GM19043 (cell line): ENCODE data around the gene TDRD9.
"Not testable (repeated sequence)": the region's sequence is repeated elsewhere in the genome, so short reads cannot be mapped to it uniquely, and the experiment has no call there.

ENCODE experiments used
- ATAC-seq: cut with Tn5 transposase; IDR thresholded peaks from one replicate; pipeline ENCODE4 v1.9.1; 2021; ENCODE audit warnings: low read depth; ENCODE audit not compliant: unreplicated experiment

TDRD9 gene

DNA sequence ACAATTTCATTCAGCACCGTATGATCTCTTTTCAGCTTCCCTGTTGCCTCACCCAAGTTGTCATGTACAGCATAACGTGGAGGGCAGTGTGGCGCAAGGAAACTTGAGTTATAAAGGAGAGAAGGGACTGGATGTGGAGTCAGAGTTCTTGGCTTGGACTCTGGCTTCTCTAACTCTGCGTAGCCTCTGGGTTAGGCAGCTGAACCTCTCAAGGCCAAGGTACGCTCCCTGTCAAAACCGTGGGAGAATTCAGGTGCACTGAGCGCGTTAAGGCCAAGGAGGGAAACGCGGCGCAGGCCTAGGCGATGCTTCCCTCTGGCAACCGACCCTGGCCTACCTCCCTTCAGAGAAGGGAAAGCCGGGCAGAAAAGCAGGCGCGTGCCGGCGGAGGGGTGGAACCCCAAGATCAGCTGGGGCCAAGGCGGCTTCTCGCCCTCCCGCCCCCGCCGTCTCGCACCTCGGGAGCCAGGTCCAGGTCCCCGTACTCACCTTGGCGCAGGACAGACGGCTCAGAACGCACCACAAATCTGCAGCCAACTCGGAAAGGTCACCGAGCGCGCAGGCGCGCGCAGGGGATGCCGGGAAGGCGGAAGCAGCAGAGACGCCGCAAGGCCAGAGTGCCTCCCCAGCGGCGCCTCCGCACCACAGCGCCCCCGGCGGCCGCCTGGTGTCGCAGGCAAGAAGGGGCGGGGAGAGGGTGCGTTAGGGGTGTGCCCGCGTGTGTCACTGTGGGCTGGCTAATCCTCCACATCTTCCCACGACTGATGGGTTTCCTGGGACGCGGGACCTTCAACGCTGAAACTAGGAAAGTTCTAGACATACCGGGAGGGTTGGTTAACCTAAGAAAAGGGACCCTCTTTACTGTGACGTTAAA is 7.0 kb upstream of the TDRD9 start:
- peak; percentile 98 for ATAC-seq

DNA sequence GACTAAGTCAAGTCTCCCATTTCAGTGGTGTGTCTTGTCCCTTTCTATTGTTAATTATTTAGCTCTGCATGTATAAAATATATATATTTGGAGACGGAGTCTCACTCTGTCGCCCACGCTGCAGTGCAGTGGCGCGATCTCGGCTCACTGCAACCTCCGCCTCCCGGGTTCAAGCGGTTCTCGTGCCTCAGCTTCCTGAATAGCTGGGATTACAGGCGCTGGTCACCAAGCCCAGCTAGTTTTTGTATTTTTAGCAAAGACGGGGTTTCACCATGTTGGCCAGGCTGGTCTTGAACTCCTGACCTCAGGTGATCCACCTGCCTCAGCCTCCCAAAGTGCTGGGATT is 6.4 kb upstream of the TDRD9 start:
- not testable (repeated sequence) for ATAC-seq

DNA sequence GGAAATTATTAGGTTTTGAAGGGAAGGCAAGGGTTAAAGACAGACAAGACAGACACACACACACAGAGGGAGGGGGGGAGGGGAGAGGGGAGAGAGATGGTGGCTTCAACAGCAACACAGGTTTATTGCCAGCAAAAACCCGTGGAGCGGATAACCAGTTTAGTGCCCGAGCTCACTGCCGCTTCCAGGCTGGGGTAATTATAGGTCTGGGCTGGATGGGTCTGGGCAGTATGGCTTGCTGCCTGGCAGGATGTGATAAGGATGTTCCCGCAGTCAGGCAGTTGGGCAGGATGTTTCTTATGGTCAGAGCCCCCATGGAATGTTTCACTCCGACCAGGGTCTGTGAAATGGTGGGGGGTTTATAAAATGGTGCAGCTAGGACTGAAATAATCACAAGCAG is 4.4 kb upstream of the TDRD9 start:
- no peak for ATAC-seq

DNA sequence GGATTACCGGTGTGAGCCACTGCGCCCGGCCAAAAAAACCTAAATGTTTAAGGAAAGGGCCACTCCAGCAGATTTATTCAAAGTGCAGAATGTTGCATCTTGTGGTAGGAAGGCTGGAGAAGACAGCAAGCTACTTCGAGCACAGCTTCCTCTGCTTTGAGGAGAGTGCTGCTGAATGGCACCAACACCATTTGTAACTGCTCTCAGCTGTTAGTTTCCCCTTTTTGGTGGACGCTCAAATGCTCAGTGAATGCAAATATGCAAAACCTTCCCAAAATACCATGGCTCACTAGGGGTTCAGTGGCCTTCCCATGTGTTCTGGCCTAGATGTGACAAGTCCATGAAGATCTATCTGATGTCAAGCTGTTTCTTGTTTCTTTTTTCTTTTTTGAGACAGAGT is 2.9 kb upstream of the TDRD9 start:
- ATAC-seq, result no peak

DNA sequence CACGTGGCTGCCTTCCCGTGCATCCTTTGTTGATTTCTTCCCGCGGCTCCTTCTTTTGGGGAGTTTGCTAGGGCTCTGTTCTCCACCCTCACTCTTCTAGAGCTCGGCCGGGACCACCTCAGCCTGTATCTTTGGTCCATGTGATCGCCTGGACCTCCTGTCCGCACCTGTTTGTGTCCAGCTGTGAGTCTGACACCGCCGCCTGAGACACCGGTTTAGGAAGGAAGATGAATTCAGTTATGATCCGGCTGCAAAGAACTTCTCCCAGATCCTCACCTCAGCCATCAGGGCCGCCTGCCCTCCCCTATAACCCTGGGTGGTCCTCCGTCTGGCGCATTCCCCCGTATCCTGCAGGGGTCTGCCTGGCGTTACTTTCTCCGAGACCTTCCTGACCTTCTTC is 690 bp upstream of the TDRD9 start:
- no peak for ATAC-seq

DNA sequence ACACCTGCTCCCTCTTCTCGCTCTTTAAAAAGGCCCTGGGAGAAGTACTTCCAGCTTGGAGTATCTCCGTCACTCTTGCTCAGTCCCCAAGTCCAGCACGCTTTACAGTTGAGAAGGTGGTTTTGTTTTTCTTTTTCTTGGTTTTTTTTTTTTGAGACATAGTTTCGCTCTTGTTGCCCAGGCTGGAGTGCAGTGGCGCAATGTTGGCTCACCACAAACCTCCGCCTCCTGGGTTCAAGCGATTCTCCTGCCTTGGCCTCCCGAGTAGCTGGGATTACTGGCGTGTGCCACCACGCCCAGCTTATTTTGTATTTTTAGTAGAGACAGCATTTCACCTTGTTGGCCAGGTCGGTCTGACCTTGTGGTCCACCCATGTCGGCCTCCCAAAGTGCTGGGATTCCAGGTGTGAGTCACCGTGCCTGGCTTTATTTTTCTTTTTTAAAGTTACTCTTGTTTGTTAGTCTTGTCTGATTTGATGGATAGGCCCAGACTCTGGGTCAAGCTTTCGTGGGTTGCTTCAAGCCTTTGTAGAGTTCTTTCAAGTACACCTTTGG is 1.9 kb downstream of the TDRD9 start:
- no peak for ATAC-seq

DNA sequence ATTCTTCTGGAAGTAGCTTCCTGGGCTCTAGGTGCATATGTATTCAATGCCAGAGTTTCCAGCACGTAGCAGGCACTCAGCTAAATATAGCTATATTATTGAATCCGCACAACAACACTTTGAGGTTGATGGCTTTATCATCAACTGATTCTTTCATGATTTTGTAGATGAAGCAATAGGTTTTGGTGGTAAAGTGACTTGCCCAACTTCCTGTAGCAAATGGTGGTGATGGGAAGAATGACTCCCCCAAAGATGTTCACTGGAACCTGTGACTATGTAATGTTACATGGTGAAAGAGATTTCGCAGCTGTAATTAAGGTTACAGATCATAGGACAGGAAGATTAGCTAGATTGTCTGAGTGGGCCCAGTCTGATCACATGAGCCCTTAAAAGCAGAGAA is 3.2 kb downstream of the TDRD9 start:
- no peak for ATAC-seq

DNA sequence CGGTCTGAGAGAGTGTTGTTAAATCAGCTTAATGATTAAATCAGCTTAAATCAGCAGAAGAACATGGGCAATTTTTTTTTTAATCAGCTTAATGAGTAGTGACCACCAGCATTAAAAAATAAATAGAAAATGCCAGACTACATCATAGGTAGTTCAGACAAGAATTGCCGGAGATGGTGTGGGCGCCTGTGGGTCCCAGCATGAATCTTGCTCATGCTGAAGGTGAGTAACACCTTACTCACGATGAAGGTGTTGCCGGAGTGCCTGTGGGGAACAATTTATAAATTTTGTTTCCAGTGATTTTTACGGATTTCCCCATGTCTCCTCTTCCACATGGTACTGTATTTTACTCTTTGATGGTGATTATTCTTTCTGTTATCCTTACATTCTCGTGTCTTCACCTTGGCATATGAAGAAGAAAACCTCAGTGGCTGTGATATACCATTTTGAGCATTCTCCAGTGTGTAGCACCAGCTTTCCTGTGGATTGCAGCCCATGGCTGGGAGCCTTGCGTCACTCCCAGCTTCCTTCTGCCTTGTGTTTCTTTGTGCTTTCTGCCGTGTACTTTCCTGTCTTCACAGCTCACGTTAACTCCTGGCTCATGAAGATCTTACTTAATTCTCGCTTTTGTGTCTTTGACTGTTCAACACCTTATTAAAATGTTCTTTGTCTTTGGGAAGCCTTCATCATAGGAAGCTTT is 4.7 kb downstream of the TDRD9 start:
- ATAC-seq, result no peak

DNA sequence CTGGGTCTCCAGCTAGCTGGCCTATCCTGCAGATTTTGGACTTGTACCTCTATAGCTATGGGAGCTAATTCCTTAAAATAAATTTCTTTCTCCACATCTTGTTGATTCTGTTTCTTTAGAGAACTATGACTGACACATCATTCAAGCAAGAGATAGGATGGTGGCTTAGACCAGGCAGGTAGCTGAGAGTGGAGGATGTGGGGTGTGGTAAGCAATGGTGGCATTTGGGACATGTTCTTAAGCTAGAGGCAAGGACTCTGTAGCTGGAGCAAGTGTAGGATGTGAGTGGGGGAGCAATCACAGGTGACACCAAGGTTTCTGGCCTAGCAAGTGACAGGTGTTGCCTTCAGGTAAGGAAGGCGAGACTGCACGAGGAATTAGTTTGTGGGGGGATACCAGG is 6.8 kb downstream of the TDRD9 start:
- ATAC-seq, result no peak

DNA sequence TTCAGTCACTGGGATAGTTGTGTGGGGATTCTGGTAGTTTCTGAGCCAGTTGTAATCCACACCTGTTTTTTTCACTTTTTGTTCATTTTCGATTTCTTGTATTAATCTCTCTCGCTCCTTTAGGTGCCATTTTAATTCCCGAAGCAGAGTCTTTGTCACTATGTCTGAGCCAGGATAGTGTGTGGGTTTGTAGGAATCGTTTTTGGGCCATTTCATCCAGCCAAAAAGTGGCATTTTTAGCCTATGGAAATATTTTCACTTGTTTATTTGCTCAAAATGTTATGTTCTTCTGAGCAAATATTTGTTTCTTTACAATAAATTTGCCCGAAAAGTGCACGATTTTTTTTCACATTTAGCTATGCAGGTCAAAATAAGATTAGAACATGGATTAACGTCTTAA is 13.2 kb downstream of the TDRD9 start:
- no peak for ATAC-seq

DNA sequence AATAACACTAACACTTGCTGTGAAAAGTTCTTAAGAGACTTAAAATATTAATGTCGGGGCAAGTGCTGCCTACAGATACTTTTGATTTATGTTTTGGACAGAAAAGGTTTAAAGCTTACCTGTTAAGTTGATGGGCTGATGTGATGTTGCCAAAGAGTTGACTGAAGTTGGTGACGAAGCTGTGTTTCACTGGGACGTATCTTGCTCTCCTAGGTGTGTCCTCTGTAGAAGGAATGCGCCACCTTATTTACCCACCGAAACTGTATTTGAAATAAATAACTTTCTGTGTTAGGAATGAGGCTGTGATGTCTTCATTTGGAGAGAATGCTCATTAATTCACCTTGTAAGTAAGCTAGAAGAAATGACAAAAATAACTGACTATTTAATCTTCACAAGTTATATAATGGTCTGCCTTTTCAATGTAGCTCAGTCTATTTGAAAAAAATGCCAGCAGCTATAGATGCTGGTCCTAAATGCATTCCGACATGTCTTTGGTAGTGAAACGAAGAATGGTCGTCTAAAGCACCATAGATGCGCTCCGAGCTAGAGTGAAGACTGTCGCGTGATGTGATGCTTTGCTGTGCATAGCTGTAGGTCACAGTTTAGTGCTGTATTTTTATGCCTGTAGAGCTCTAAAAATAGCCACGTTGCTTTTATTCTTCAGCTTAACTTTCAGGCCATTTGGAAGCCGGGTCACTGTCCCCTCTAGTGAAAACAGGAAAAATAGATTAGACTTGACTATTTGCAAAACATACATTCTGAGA is 13.9 kb downstream of the TDRD9 start, which contains the start of gene RD3L:
RD3L (minus strand) TSS at position 557 of the 764 bp plus-strand sequence. CDS start 834 bp downstream, outside the sequence.
- ATAC-seq, result no peak

DNA sequence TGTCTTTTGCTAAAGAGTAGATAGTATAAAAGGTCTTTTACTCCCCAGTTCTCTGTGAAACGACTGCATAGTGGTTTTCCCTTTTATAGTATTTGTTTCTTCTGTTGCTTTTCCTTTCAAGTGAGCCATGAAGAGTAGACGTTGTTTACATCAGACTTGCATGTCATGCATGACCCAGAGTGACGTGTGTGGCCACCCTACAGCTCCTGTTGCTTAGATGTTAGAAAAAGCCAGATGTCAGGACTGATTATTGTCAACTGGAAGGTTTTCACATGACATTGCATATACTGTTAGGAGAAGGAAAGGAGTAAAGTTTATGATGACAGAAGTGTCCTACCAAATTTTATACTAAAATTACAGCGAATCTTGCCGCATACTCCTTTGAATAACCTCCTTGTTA is 15.4 kb downstream of the TDRD9 start:
- no peak for ATAC-seq

DNA sequence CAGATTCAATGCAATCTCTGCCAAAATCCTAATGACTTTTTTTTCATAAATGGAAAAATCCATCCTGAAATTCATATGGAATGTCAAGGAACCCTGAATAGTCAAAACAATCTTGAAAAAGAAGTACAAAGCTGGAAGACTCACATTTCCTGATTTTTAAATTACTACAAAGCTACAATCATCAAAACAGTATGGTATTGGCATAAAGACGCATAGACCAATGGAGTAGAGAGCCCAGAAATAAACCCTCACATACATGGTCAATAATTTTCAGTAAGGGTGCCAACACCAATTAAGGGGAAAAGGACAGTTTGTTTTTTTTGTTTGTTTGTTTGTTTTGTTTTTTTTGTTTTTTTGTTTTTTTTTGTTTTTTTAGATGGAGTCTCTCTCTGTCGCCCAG is 18.7 kb downstream of the TDRD9 start:
- ATAC-seq, result no peak

DNA sequence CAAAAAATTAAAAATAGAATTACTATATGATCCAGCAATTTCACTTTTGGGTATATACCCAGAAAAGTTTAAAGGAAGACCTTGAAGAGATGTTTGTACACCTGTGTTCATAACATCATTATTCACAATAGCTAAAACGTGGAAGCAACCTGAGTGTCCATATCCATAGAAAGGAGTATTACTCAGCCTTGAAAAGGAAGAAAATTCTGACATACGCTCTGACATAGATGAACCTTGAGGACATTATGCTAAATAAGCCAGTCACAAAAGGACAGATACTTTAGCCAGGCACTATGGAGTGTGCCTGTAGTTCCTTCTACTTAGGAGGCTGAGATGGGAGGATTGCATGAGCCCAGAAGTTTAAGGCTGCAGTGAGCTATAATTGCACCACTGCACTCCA is 20.2 kb downstream of the TDRD9 start:
- no peak for ATAC-seq

DNA sequence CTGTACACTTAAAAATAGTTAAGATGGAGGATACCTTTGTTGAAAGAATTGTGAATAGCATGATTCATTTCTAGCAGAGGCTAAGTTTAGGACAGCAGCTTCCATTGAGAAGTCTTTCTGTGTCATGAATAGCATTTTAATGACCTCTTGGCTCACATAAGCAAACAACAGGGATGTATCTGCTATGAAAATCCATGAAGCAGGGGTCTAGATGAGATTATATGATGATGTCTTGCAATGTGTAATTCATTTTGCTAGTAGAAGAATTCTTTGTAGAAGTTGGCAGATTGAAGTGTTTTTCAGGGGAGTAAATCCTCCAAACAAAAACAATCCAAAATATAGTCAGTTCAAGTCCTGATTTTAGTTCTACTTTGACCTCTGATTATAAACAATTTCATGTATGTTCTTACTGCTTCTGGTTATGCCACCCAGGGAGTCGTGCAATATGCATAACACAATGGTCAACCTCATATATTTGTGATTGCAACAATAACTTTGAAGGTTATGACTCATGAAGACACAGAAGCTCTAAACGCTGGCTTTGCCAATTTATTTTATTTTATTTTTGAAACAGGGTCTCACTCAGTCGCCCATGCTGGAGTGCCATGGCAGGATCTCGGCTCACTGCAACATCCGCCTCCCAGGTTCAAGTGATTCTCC is 21.0 kb downstream of the TDRD9 start:
- no peak for ATAC-seq

DNA sequence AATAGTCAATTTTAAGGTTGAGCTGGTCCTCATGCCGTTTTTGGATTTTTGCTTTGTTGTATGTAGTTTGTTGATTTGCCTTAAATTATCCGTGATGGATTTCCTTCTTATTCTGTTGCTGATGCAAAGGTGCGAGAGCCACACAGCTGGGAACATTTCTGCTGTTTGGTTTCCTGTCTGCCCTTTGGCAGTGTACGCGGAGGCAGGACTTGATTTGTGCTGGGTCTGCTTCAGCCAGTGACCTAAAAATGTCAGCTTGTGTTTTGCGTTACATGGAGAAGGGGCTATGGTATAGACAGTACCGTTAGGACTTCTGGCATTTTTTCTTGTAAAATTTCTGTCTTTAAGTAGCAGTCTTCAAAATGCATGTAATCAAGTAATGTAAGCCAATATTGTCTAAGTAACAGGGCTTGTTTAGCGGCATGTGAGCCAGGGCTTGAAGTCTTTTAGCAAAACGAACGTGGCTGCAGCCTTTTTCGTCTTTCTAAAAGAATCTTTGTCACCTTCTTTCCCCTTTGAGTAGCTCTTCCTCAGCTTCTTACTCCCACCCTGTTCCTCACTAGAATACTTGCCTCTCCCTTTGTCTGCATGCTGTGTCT is 32.3 kb downstream of the TDRD9 start:
- ATAC-seq, result no peak

DNA sequence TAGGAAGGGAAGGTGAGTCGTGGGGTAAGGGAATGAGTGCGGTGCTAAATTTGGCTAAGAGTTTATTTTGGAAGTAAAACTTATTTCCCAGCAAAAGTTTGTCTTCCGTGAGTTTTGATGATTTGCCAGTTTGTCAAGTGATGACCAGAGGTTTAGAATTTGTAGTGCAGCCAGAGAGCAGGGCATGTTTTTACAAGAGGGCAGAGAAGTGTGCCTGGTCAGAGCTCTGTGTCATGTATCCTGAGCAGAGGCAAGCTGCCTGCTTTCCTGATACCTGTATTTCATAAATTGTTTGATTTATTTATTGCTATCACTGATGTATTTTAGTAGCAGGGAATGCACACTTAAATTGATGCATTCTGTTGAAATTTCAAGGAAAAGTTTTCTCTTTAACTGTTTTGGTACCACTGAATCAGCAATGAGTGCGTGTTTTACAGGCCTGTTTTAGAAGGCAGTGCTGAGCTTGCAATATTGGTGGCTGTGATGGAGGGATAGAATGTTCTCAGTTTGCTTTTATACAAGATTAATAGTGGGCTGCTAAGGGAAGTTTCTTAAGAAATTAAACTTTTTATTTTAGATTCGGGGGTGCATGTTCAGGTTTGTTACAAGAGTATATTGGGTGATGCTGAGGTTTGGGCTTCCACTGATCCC is 33.8 kb downstream of the TDRD9 start:
- ATAC-seq, result no peak

DNA sequence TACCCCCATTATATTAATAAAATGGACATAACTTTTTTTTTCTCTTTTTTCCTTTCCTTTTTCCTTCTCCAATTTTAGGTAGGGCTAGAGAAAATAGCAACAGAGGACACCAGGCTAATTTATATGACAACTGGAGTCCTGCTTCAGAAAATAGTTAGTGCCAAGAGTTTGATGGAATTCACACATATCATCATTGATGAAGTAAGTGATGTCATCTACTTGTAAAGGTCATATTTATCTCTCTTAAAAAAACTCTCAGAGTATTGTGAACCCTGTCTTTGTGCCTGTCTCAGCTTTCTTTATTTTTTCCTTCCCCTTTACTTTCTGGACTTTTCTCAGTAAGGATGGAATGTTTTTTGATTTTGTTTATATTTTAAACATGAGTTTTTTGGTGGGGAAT is 38.4 kb downstream of the TDRD9 start:
- ATAC-seq, result no peak

DNA sequence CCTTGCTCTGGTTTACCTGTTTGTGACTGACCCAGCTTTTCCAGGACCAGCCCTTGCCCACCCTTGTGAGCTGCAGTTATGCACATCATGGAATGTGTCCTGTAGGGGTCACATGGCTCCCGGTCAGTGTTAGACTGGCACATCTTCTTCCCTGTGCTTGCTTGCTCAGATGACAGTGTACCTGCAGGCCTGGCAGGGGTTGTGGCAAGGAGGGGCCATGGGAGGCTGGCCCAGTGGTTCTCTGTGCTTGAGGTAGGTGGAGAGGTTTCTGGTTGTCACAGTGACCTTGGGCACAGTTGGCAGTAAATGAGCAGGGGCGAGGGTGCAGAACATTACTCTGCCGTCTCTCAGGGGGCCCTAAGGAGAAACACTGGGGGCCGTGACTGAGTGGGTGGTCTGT is 41.7 kb downstream of the TDRD9 start:
- ATAC-seq, result no peak

DNA sequence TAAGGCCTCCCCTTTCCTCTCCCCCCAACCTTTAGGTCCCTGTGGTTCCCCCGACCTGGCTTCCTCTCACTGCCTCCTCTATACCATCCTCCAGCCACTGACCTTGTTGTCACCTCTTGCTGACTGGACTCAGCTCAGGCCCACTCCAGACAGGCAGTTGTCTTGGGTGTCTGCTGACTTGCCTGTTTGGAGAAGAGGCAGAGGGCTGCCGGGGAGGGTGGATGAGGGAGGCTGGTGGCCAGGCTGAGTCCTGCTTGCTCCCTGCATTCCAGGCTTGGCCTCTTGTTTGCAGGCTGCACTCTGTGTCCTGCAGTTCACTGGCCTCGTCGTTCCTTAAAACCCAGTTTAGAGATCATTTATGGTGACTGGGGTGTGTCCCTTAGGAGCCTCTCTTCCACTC is 45.1 kb downstream of the TDRD9 start:
- no peak for ATAC-seq
